Fibroblast of lung (primary cell): Measurements from ENCODE around the gene CST4. TPM values are rescaled to one million over a fixed set of nuclear protein-coding genes. Genes with fewer than 3 reads are reported as not detected.

ENCODE experiments used
- DNase-seq, 2 donors: peaks; one replicate each; pipeline versions ENCODE4 v3.0.0 to v3.0.0-alpha.2; 2010; ENCODE audit warnings: low read depth in 2 of 2
- H2AFZ ChIP-seq: 2 replicates; pipeline ENCODE4 v1.5.1; 2012; ENCODE audit warnings: low read length, control low read depth, inconsistent platforms
- H3K27ac ChIP-seq: 2 replicates; pipeline ENCODE4 v1.5.1; 2011; ENCODE audit warnings: low read length, control low read depth; ENCODE audit not compliant: insufficient read depth
- H3K27me3 ChIP-seq: 2 replicates; pipeline ENCODE4 v1.5.1; 2011; ENCODE audit warnings: mild to moderate bottlenecking, low read length; ENCODE audit not compliant: control insufficient read depth, insufficient read depth
- H3K36me3 ChIP-seq: 2 replicates; pipeline ENCODE4 v1.5.1; 2011; ENCODE audit warnings: low read length; ENCODE audit not compliant: control insufficient read depth, insufficient read depth
- H3K4me1 ChIP-seq: 2 replicates; pipeline ENCODE4 v1.5.1; 2011; ENCODE audit warnings: low read length; ENCODE audit not compliant: control insufficient read depth, insufficient read depth; ENCODE audit errors: extremely low read depth
- H3K4me2 ChIP-seq: 2 replicates; pipeline ENCODE4 v1.5.1; 2011; ENCODE audit warnings: low read length, control low read depth; ENCODE audit not compliant: insufficient read depth; ENCODE audit errors: extremely low read depth
- H3K4me3 ChIP-seq, 4 experiments: fragments of 200-600 bp in 1 of 4; sonication (generic) in 1 of 4; replicated peaks in 1 of 4; 2 replicates each; pipeline ENCODE4 v1.5.1; 2011 to 2016; ENCODE audit warnings: low read length in 4 of 4, low read depth in 3 of 4, mild to moderate bottlenecking in 3 of 4, control low read depth in 2 of 4, inconsistent platforms in 1 of 4, mixed read lengths in 1 of 4; ENCODE audit not compliant: insufficient read depth in 1 of 4; ENCODE audit errors: control extremely low read depth in 1 of 4
- H3K79me2 ChIP-seq: 2 replicates; pipeline ENCODE4 v1.5.1; 2012; ENCODE audit warnings: mild to moderate bottlenecking, low read length, inconsistent platforms; ENCODE audit not compliant: control insufficient read depth, insufficient read depth
- H3K9ac ChIP-seq: 2 replicates; pipeline ENCODE4 v1.5.1; 2011; ENCODE audit warnings: mild to moderate bottlenecking, low read length, control low read depth; ENCODE audit not compliant: insufficient read depth
- H3K9me3 ChIP-seq: 2 replicates; pipeline ENCODE4 v1.5.1; 2012; ENCODE audit warnings: low read depth, low read length; ENCODE audit not compliant: control insufficient read depth, insufficient read depth
- H4K20me1 ChIP-seq: 2 replicates; pipeline ENCODE4 v1.5.1; 2011; ENCODE audit warnings: low read length; ENCODE audit not compliant: control insufficient read depth, insufficient read depth; ENCODE audit errors: extremely low read depth
- CTCF ChIP-seq, 2 donors: IDR thresholded peaks in 1 of 2; conservative IDR thresholded peaks in 1 of 2; 1 replicate in 1 of 2; 2 replicates in 1 of 2; pipeline ENCODE4 v1.5.1; 2011 to 2012; ENCODE audit warnings: low read length in 2 of 2, control low read depth in 1 of 2, inconsistent platforms in 1 of 2, low read depth in 1 of 2, mild to moderate bottlenecking in 1 of 2
- EZH2 ChIP-seq: IDR thresholded peaks from 2 replicates; pipeline ENCODE4 v1.5.1; 2012; ENCODE audit warnings: low read length, control low read depth, mild to moderate bottlenecking; ENCODE audit errors: missing control alignments
- polyA plus RNA-seq, 2 donors: library from polyadenylated mRNA; depleted of rRNA in 1 of 2; stranded (reverse) in 1 of 2; unstranded in 1 of 2; fragments of >200 nt; gene quantifications; 2 replicates each; pipeline ENCODE4 v1.2.1, GENCODE V29; 2011 to 2012; ENCODE audit warnings: missing spikeins in 1 of 2
- total RNA-seq: library from RNA; depleted of rRNA; stranded (reverse); fragments of >200 nt; gene quantifications from 2 replicates; pipeline ENCODE4 v1.2.1, GENCODE V29; 2014

CST4 gene
- total and polyA plus RNA-seq, 2 donors (not counting 1 experiment from before 2014, with no cell fraction given): 0.16 to 0.17 TPM

- peak overlapping the region; percentile 27 for H2AFZ ChIP-seq
- peak overlapping the region; percentile 3 for H3K4me2 ChIP-seq
Observed at GRCh38 chr20:23655491-23656211, 33.2 kb downstream of the CST4 start.

GRCh38 chr20:23654717-23655116, 34.1 kb downstream of the CST4 start:
- Histone ChIP-seq H2AFZ (no peak overlapping the region), H3K9ac (no peak overlapping the region), H3K4me3 (no peak overlapping the region), H3K79me2 (no peaks in the 10 kb centered on the region), H3K4me2 (no peak overlapping the region), H3K9me3 (no peaks in the 10 kb centered on the region), H4K20me1 (no peaks in the 10 kb centered on the region), H3K27me3 (no peaks in the 10 kb centered on the region), H3K4me1 (no peaks in the 10 kb centered on the region), H3K27ac (no peak overlapping the region), H3K36me3 (no peaks in the 10 kb centered on the region)
- no peak for DNase-seq
- TF ChIP-seq EZH2 (no peak), CTCF (conservative IDR thresholded peaks at IDR 0.05 in 1 of 2, IDR thresholded peaks at IDR 0.05 in 1 of 2; ENCODE audit: low read depth in 1 of 2, low read length in 2 of 2) (no peak)

More at GRCh38 chr20:23655491-23656211, 33.2 kb downstream of the CST4 start:
- Histone ChIP-seq H3K9me3 (no peaks in the 10 kb centered on the region), H3K36me3 (no peaks in the 10 kb centered on the region), H3K27me3 (no peaks in the 10 kb centered on the region), H3K27ac (no peak overlapping the region), H3K4me3 (no peak overlapping the region), H4K20me1 (no peaks in the 10 kb centered on the region), H3K4me1 (no peaks in the 10 kb centered on the region), H3K79me2 (no peaks in the 10 kb centered on the region), H3K9ac (no peak overlapping the region)
- no peak for DNase-seq
- TF ChIP-seq CTCF (conservative IDR thresholded peaks at IDR 0.05 in 1 of 2, IDR thresholded peaks at IDR 0.05 in 1 of 2; ENCODE audit: low read depth in 1 of 2, low read length in 2 of 2) (no peak), EZH2 (no peak)

GRCh38 chr20:23654000-23654399, 34.8 kb downstream of the CST4 start:
- Histone ChIP-seq H3K79me2 (no peaks in the 10 kb centered on the region), H3K9ac (no peak overlapping the region), H3K27ac (no peak overlapping the region), H2AFZ (no peak overlapping the region), H3K9me3 (no peaks in the 10 kb centered on the region), H4K20me1 (no peaks in the 10 kb centered on the region), H3K36me3 (no peaks in the 10 kb centered on the region), H3K4me3 (no peak overlapping the region), H3K4me1 (no peaks in the 10 kb centered on the region), H3K27me3 (no peaks in the 10 kb centered on the region), H3K4me2 (no peak overlapping the region)
- DNase-seq: no peak
- TF ChIP-seq EZH2 (no peak), CTCF (conservative IDR thresholded peaks at IDR 0.05 in 1 of 2, IDR thresholded peaks at IDR 0.05 in 1 of 2; ENCODE audit: low read depth in 1 of 2, low read length in 2 of 2) (no peak)
